CD4-positive, alpha-beta T cell (primary cell): ENCODE measurements around the gene NRN1L. TPM values are rescaled to one million over a fixed set of nuclear protein-coding genes. Genes with fewer than 3 reads are reported as not detected.

Experiments
- ATAC-seq: fragments of 200-7000 bp; cut with Tn5 transposase; one replicate; pipeline ENCODE4 v1.10.0; 2022; ENCODE audit warnings: mild to moderate bottlenecking; ENCODE audit not compliant: poor library complexity
- CTCF ChIA-PET: fragments of 350-600 bp; sonication (Branson Sonifier 250); formaldehyde crosslinking; loops from one replicate; lab custom pipeline; 2021; ENCODE audit warnings: antibody characterized with exemption, inconsistent platforms; lab: Charles Lee
- POLR2A ChIA-PET: fragments of 350-600 bp; sonication (Branson Sonifier 250); formaldehyde crosslinking; loops from one replicate; lab custom pipeline; 2021; ENCODE audit warnings: antibody characterized with exemption, inconsistent platforms; lab: Charles Lee
- DNase-seq, 14 experiments: peaks; one replicate each; pipeline ENCODE4 v3.0.0-alpha.2; 2013 to 2020; ENCODE audit warnings: mixed read lengths in 2 of 14
- H3K27ac ChIP-seq, 2 donors: one replicate each; pipeline versions ENCODE4 v1.5.1 to v1.7.0; 2013; ENCODE audit warnings: low read length in 2 of 2, low read depth in 1 of 2, mild to moderate bottlenecking in 1 of 2
- H3K27me3 ChIP-seq, 2 experiments: 1 replicate in 1 of 2; 2 replicates in 1 of 2; pipeline versions ENCODE4 v1.6.1 to v1.7.0; 2013; ENCODE audit warnings: low read length in 2 of 2, control low read depth in 1 of 2, mild to moderate bottlenecking in 1 of 2, moderate library complexity in 1 of 2; ENCODE audit not compliant: insufficient read depth in 2 of 2, control insufficient read depth in 1 of 2
- H3K36me3 ChIP-seq: one replicate; pipeline ENCODE4 v1.6.1; 2013; ENCODE audit warnings: low read length, control low read depth; ENCODE audit not compliant: insufficient read depth
- H3K4me1 ChIP-seq: one replicate; pipeline ENCODE4 v1.6.1; 2013; ENCODE audit warnings: low read length, control low read depth; ENCODE audit not compliant: insufficient read depth
- H3K4me3 ChIP-seq: one replicate; pipeline ENCODE4 v1.5.1; 2013; ENCODE audit warnings: mild to moderate bottlenecking, low read length, moderate library complexity
- H3K9me3 ChIP-seq, 2 experiments: 1 replicate in 1 of 2; 2 replicates in 1 of 2; pipeline versions ENCODE4 v1.6.1 to v1.7.0; 2013; ENCODE audit warnings: low read length in 2 of 2, mild to moderate bottlenecking in 2 of 2, control low read depth in 1 of 2, moderate library complexity in 1 of 2; ENCODE audit not compliant: control insufficient read depth in 1 of 2, insufficient read depth in 1 of 2
- H3K27ac Mint-ChIP-seq: one replicate; pipeline ENCODE4 v1.8.0; 2020; ENCODE audit warnings: mixed read lengths
- H3K27me3 Mint-ChIP-seq: one replicate; pipeline ENCODE4 v1.8.0; 2021; ENCODE audit warnings: mixed read lengths
- H3K36me3 Mint-ChIP-seq: one replicate; pipeline ENCODE4 v1.8.0; 2021; ENCODE audit warnings: low read depth, mixed read lengths
- H3K4me1 Mint-ChIP-seq: one replicate; pipeline ENCODE4 v1.8.0; 2021; ENCODE audit warnings: low read depth, mixed read lengths
- H3K4me3 Mint-ChIP-seq: one replicate; pipeline ENCODE4 v1.8.0; 2020; ENCODE audit warnings: mild to moderate bottlenecking, mixed read lengths
- H3K9me3 Mint-ChIP-seq: one replicate; pipeline ENCODE4 v1.8.0; 2020; ENCODE audit warnings: mixed read lengths
- intact Hi-C, 2 experiments: fragments of 100-400 bp; cut with DNase I in 1 of 2; cut with micrococcal nuclease in 1 of 2; formaldehyde crosslinking; loops; one replicate each; pipeline versions ENCODE4 v1.15.1 to v1.9.0; 2023 to 2025; cut with DNase I, micrococcal nuclease
- total RNA-seq, 174 experiments: library from RNA in 2 of 174; stranded (reverse) in 2 of 174; gene quantifications; one replicate each; pipeline ENCODE4 v1.2.3 and lab custom pipeline; 2021 to 2026
- TF ChIP-seq, protein P1 (sequence below): fragments of 200-600 bp; IDR thresholded peaks from one replicate; pipeline ENCODE4 v1.8.0; 2022; ENCODE audit warnings: antibody characterized with exemption, mild to moderate bottlenecking

Gene NRN1L
- total RNA-seq, 2 experiments from 2014 or later = 2.9 to 4.4 TPM

DNA sequence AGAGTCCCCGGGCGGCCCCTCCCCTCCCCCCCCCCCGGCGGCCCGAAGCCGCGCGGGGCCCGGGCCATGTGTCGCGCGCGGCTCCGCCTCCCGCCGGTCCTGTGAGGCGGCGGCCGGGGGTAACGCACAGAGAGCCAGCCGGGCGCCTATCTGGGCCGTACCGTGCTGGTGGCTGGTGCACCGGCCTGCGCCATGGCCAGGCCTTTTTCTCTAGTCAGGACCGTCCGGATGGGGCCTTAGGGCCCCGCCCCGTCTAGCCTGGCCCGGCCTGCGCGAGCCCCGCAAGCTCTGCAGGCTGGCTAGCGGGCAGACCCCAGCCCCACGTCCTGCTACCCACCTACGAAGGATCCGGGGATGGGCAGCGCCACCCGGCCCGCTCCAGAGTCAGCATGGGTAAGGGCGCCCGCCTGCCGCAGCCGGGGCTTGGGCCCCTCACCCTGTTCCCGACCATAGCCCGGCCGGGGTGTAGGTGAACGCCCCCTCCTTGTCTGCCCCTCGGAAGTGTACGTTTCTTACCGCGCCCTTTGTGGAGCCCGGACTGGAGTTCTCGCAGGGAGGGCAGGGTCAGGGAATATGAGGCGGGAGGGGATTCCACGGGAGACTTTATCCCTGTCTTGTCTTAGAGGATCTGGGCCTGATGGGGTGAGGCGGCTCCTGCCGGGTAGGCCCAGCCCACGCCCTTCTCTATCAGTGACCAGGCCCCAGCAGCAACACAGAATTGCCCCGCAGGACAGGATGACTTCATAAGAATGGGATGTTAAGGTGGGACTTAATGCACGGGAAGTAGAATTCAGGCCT is 37.4 kb upstream of the NRN1L start, which contains the start of gene CENPT:
Gene CENPT, minus strand, starts transcription at position 630 of the 798 bp plus-strand sequence. CDS start 13,834 bp downstream, outside the sequence.
- Histone ChIP-seq H3K27ac (peak within 1 kb of the TSS; percentile 85 to 92), H3K36me3 (peaks cover 12% of the 10 kb centered on the region), H3K4me1 (peaks cover 63% of the 10 kb centered on the region), H3K4me3 (peak within 1 kb of the TSS; percentile 91), H3K9me3 (no peaks in the 10 kb centered on the region), H3K27me3 (no peaks in the 10 kb centered on the region)
- CTCF ChIA-PET = interaction anchor here (4.9 kb wide), 1 partner anchor 31 kb away, joined by 41 read pairs; no protein-coding TSS in a partner anchor
- POLR2A ChIA-PET = interaction anchor here (0.9 to 3.0 kb wide), 8 partner anchors 14 to 238 kb away, joined by 3 to 26 read pairs (median 6); partner anchors contain the start of genes EDC4, NFATC3, PSKH1 and PSMB10
- ATAC-seq (peak; percentile 44), DNase-seq (peak in 1 of 14 experiments; percentile 17)
- peaks cover 48% of the 10 kb centered on the region for H3K4me1 Mint-ChIP-seq
- peak within 1 kb of the TSS; percentile 95 for H3K27ac Mint-ChIP-seq
- peak within 1 kb of the TSS; percentile 91 for H3K4me3 Mint-ChIP-seq
- H3K36me3 Mint-ChIP-seq = peaks cover 30% of the 10 kb centered on the region
- H3K27me3 Mint-ChIP-seq = no peaks in the 10 kb centered on the region
- intact Hi-C loops = loop anchor here (1.0 to 10.0 kb wide), 5 partner anchors 14 to 622 kb away; partner anchors contain the start of genes C16orf86 (in 1 of the 2), ENKD1 (in 1 of the 2), PSKH1 (in 1 of the 2) and TMEM208 (in 1 of the 2)
- TF ChIP-seq, protein P1, sequence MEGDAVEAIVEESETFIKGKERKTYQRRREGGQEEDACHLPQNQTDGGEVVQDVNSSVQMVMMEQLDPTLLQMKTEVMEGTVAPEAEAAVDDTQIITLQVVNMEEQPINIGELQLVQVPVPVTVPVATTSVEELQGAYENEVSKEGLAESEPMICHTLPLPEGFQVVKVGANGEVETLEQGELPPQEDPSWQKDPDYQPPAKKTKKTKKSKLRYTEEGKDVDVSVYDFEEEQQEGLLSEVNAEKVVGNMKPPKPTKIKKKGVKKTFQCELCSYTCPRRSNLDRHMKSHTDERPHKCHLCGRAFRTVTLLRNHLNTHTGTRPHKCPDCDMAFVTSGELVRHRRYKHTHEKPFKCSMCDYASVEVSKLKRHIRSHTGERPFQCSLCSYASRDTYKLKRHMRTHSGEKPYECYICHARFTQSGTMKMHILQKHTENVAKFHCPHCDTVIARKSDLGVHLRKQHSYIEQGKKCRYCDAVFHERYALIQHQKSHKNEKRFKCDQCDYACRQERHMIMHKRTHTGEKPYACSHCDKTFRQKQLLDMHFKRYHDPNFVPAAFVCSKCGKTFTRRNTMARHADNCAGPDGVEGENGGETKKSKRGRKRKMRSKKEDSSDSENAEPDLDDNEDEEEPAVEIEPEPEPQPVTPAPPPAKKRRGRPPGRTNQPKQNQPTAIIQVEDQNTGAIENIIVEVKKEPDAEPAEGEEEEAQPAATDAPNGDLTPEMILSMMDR = no peak
- no peaks in the 10 kb centered on the region for H3K9me3 Mint-ChIP-seq

DNA sequence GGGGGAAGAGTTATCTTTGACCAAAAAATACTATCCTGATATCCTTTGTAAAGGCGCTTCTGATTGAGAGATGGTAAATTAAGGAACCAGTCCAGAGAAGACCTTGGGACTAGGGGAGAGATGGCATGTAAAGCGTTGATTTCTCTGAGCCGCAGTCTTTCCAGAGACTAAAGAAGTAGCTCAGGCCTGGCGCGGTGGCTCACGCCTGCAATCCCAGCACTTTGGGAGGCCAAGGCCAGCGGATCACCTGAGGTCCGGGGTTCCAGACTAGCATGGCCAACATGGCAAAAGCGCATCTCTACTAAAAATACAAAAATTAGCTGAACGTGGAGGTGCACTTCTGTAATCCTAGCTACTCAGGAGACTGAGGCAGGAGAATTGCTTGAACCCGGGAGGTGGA is 36.6 kb upstream of the NRN1L start:
- TF ChIP-seq, protein P1 = no peak
- Histone ChIP-seq H3K4me1 (peaks cover 55% of the 10 kb centered on the region), H3K9me3 (no peaks in the 10 kb centered on the region), H3K27ac (no peak overlapping the region), H3K27me3 (no peaks in the 10 kb centered on the region), H3K4me3 (peak overlapping the region; percentile 91), H3K36me3 (peaks cover 12% of the 10 kb centered on the region)
- ATAC-seq (no peak), DNase-seq (no peak)
- H3K4me1 Mint-ChIP-seq = peaks cover 42% of the 10 kb centered on the region
- H3K4me3 Mint-ChIP-seq = peak overlapping the region; percentile 91
- H3K36me3 Mint-ChIP-seq = peaks cover 23% of the 10 kb centered on the region
- ChIA-PET POLR2A (interaction anchor here (1.2 to 3.0 kb wide), 3 partner anchors 15 to 88 kb away, joined by 3 to 26 read pairs (median 3); partner anchors contain the start of genes PSKH1 and PSMB10), CTCF (interaction anchor here (0.8 kb wide), 2 partner anchors 31 to 42 kb away, joined by 3 read pairs; partner anchors contain the start of genes RANBP10 and TSNAXIP1)
- peak overlapping the region; percentile 67 for H3K27ac Mint-ChIP-seq
- H3K27me3 Mint-ChIP-seq = no peaks in the 10 kb centered on the region
- no peaks in the 10 kb centered on the region for H3K9me3 Mint-ChIP-seq
- intact Hi-C loops = loop anchor here in 1 of 2 experiments (5.0 to 10.0 kb wide), 2 partner anchors 181 to 623 kb away; partner anchors contain the start of genes C16orf86, ENKD1 and TMEM208

DNA sequence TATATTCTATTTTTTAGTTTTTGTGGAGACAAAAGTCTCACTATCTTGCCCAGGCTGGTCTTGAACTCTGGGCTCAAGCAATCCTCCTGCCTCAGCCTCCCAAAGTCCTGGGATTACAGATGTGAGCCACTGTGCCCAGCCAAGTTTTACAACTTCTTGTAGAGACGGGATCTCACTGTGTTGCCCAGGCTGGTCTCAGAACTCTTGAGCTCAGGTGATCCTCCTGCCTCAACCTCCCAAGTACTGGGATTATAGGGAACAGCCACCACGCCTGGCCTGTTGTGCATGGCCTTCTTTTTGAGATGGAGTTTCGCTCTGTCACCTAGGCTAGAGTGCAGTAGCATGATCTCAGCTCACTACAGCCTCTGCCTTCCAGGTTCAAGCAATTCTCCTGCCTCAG is 31.0 kb upstream of the NRN1L start:
- peaks cover 8% of the 10 kb centered on the region for H3K36me3 Mint-ChIP-seq
- H3K9me3 Mint-ChIP-seq = no peaks in the 10 kb centered on the region
- no peaks in the 10 kb centered on the region for H3K27me3 Mint-ChIP-seq
- TF ChIP-seq, protein P1 = no peak
- no peak overlapping the region for H3K27ac ChIP-seq
- ATAC-seq (no peak), DNase-seq (no peak)
- intact Hi-C loops = no loop called here
- no peaks in the 10 kb centered on the region for H3K27me3 ChIP-seq
- H3K4me1 ChIP-seq = peaks cover 35% of the 10 kb centered on the region
- ChIA-PET CTCF (interaction anchor here (1.2 to 1.4 kb wide), 2 partner anchors 30 to 37 kb away, joined by 3 to 4 read pairs; no protein-coding TSS in a partner anchor), POLR2A (no interaction called here)
- no peak overlapping the region for H3K4me3 ChIP-seq
- no peak overlapping the region for H3K27ac Mint-ChIP-seq
- H3K4me3 Mint-ChIP-seq = no peak overlapping the region
- peaks cover 31% of the 10 kb centered on the region for H3K4me1 Mint-ChIP-seq
- no peaks in the 10 kb centered on the region for H3K9me3 ChIP-seq
- H3K36me3 ChIP-seq = peaks cover 6% of the 10 kb centered on the region
